Left ventricle myocardium superior (tissue), 1 donor: ENCODE measurements around the gene OR9K2. TPM values are rescaled to one million over a fixed set of nuclear protein-coding genes. Genes with fewer than 3 reads are reported as not detected.
"Not testable (repeated sequence)": the region's sequence is repeated elsewhere in the genome, so short reads cannot be mapped to it uniquely, and the experiment has no call there.

Source experiments
- ATAC-seq: fragments of 200-7000 bp; cut with Tn5 transposase; one replicate; pipeline ENCODE4 v1.9.1; 2020; ENCODE audit warnings: mild to moderate bottlenecking, moderate library complexity
- DNase-seq: peaks from one replicate; pipeline ENCODE4 v3.0.0-alpha.2; 2020
- intact Hi-C: fragments of 100-400 bp; cut with micrococcal nuclease; formaldehyde crosslinking; loops from one replicate; pipeline ENCODE4 v1.11.0; 2022
- long read RNA-seq: library from polyadenylated mRNA; unstranded; transcript quantifications from one replicate; pipeline ENCODE4 v2.0.0, GENCODE V29; 2021
- total RNA-seq: library from RNA; stranded (reverse); fragmentation: NEBNext Ultra II Directional; extraction: Animal tissue kit (Norgen Biotek cat#: 25700); gene quantifications from one replicate; pipeline ENCODE4 v1.2.1, GENCODE V29; 2021
- donor health status: DM: no; HTN: yes; CAD: no; lungs with severe emphysema.

Gene OR9K2
- total RNA-seq: not detected
- long read RNA-seq: 0 reads

- DNase-seq (no peak), ATAC-seq (no peak)
- intact Hi-C loops: no loop called here
These were observed at the start of gene OR9K2 for GRCh38 chr12:55126106-55126505. Gene OR9K2 (plus strand): TSS chr12:55126406. CDS start chr12:55129835, 3,429 bp downstream.

GRCh38 chr12:55092579-55092978 lies 33.6 kb upstream of the OR9K2 start:
- intact Hi-C loops: no loop called here
- ATAC-seq (no peak), DNase-seq (no peak)

DNA sequence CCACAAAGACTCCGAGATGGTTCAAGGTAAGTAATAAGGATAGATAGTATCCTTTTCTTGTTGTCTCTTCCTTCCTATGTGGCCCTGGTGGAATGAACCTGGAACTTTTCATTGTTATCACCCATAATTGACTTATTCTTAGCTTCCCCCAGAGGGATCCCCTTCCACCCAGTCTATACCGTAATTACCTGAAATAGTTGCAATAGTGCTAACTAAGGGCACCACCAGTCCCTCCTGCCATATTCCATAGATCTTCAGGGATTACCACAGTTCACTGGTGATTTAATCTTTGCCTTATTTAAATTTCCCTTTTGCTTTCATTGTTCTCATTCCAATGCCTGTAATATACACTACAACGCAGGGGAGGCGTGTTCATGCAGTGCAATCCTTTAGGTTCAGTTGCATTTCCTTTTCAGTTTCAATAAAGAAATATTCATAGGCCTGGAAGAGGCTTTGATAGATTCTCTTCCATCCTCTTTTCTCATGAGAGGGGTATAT lies 13.8 kb upstream of the OR9K2 start:
- intact Hi-C loops: no loop called here
- DNase-seq (no peak), ATAC-seq (no peak)

DNA sequence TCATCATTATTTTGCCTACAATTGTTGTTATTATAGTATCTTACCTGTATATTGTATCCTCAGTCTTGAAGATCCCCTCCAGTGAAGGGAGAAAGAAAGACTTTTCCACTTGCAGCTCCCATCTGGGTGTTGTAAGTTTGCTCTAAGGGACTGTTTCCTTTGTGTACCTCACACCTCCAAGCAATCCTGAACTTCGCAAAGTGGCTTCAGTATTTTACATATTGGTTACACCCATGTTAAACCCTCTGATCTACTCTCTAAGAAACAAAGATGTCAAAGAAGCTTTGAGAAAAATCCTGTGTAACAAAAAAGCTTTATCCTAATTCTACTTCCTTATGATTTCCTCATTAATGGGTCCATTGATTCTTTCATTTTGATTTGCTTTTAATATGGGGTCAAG lies 10.1 kb upstream of the OR9K2 start:
- no peak for DNase-seq
- intact Hi-C loops: no loop called here
- no peak for ATAC-seq

DNA sequence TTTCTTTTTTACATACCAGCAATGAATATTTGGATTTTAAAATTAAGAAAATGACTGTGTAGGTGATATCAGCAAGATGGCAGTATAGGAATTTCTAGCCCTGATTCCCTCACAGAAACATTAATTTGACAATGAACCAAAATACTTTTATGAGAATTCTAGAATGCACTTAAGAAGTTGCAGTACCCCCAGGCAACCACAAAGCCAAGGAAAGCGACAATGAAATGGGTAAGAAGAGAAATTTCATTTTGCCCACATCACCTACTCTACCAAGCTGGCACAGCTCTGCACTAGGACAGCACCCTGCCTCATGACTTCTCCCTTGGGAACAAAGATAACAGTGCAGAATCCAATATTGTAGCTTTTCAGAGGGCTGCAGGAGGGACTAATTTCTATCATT lies 6.6 kb downstream of the OR9K2 start:
- intact Hi-C loops: no loop called here
- no peak for DNase-seq
- ATAC-seq: no peak

DNA sequence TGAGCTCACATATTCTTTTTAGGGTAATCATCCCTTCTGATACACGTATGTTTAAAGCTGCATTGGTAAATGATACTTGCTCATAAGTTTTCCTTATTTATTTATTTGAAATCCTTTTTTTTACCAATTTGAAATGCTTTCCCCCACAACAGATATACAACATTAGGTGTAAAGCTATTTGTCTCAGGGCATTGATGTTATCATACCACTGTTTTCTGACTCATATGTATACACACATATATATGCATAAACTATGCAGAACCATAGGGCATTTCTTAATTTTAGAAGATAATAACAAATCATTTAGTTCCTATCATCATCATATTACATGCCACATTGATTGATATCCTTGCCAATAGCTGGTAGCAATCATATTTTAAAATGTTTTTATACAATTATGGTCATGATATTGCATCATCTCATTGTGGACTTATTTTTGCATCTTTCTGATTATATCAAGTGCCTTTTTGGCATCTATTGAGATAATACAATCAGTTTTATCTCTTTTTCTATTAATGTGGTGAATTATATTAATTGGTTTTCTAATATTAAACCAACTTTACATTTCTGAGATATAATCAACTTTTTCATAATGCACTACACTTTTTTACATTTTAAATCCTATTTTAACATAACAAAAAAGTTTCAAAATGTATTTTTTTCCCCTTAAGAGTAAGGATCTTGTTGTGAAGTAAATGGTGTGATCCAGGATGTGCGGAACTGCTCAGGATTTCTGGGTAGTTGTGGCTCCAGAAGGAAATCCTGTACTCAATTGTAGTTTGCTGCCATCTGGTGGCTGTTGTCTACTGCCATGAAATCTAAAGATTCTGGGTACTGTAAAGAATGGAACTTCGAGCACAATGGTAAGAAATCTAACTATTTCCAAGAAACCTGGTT lies 16.7 kb downstream of the OR9K2 start:
- DNase-seq: no peak
- intact Hi-C loops: no loop called here
- ATAC-seq: no peak

DNA sequence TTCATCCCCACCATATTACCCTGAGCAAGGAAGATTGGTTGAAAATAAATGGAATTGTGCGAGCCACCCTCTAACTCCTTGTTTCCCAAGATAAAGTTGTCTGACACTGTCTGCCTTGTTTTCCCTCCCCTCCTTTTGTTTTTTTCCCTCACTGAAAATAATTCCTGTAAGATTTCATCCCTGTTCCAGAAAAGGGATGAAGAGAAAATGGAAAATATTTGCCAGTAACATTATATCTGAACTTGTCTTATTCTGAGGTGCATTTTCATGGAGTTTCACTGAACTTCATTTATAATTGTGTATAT lies 17.3 kb downstream of the OR9K2 start:
- no peak for DNase-seq
- intact Hi-C loops: no loop called here
- ATAC-seq: no peak

GRCh38 chr12:55167010-55167640 lies 40.9 kb downstream of the OR9K2 start:
- ATAC-seq, intact Hi-C loops, DNase-seq: not testable (repeated sequence)

DNA sequence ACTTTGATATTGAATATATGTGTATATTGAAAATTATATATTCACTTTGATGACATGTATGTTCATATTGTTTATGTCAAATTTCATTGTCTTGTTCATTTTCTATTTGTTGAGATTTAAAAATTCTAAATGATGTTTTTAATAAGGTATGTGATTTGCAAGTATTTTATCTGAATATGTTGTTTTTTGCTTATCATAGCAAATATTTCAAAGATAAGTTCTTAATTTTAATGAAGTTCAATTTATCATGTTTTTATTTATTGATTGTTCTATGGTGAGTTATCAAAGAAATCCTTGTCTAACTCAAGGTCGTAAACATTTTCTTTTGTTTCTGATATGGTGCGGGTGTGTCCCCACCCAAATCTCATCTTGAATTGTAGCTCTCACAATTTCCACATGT lies 45.2 kb downstream of the OR9K2 start:
- ATAC-seq: no peak
- intact Hi-C loops: no loop called here
- DNase-seq: no peak

DNA sequence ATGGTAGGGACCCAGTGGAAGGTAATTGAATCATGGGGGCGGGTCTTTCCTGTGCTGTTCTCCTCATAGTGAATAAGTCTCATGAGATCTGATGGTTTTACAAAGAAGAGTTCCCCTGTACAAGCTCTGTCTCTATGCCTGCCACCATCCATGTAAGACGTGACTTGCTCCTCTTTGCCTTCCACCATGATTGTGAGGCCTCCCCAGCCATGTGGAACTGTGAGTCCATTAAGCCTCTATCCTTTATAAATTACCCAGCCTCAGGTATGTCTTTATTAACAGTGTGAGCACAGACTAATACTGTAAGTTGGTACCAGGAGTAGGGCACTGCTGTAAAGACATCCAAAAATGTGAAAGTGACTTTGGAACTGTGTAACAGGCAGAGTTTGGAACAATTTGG lies 45.6 kb downstream of the OR9K2 start:
- ATAC-seq, DNase-seq, intact Hi-C loops: not testable (repeated sequence)

GRCh38 chr12:55172686-55173085 lies 46.5 kb downstream of the OR9K2 start:
- DNase-seq (no peak), ATAC-seq (no peak)
- intact Hi-C loops: no loop called here

- ATAC-seq (no peak), DNase-seq (no peak)
- intact Hi-C loops: no loop called here
These were observed 47.2 kb downstream of the OR9K2 start for GRCh38 chr12:55173456-55173855.

Other genes starting within 250 kb of the OR9K2 start
- gene TESPA1, start 141.6 kb upstream of the OR9K2 start, total RNA-seq: 0.55 TPM
- not detected for gene NEUROD4, start 106.4 kb upstream of the OR9K2 start, total RNA-seq
- not detected for gene OR10A7, start 94.6 kb downstream of the OR9K2 start, total RNA-seq
- gene OR6C74, start 118.2 kb downstream of the OR9K2 start, total RNA-seq: not detected
- gene OR6C6, start 170.2 kb downstream of the OR9K2 start, total RNA-seq: not detected
- gene OR6C1, start 187.9 kb downstream of the OR9K2 start, total RNA-seq: not detected
- not detected for gene OR6C3, start 204.3 kb downstream of the OR9K2 start, total RNA-seq
- not detected for gene OR6C75, start 236.6 kb downstream of the OR9K2 start, total RNA-seq